Tongue (tissue), 2 donors: Measurements from ENCODE around the gene EPS8. TPM values are rescaled to one million over a fixed set of nuclear protein-coding genes. Genes with fewer than 3 reads are reported as not detected.

Source experiments
- DNase-seq: peaks from one replicate; pipeline ENCODE4 v3.0.0-alpha.2; 2015
- total RNA-seq: library from RNA; depleted of rRNA; stranded (reverse); fragments of >200 nt; gene quantifications from one replicate; pipeline ENCODE4 v1.2.3, GENCODE V29; 2014

EPS8 gene
- total RNA-seq, 1 donor from 2014 or later = 39.8 TPM

GRCh38 chr12:15717940-15718567 lies 71.1 kb downstream of the EPS8 start:
- no peak for DNase-seq

GRCh38 chr12:15716581-15716980 lies 72.6 kb downstream of the EPS8 start:
- DNase-seq = no peak

DNA sequence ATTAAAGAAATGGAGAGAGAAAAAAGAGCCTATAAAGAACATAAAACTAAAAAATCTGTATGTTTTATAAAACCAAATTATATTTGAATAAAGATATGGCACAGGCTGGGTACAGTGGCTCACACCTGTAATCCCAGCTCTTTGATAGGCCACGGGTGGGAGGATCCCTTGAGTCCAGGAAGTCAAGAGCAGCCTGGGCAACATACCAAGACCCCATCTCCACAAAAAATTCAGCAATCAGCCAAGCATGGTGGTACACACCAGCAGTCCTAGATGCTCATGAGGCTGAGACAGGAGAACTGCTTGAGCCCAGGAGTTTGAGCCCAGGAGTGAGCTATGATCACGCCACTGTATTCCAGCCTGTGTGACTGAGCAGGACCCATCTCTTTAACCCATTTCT lies 74.9 kb downstream of the EPS8 start:
- DNase-seq = no peak

DNA sequence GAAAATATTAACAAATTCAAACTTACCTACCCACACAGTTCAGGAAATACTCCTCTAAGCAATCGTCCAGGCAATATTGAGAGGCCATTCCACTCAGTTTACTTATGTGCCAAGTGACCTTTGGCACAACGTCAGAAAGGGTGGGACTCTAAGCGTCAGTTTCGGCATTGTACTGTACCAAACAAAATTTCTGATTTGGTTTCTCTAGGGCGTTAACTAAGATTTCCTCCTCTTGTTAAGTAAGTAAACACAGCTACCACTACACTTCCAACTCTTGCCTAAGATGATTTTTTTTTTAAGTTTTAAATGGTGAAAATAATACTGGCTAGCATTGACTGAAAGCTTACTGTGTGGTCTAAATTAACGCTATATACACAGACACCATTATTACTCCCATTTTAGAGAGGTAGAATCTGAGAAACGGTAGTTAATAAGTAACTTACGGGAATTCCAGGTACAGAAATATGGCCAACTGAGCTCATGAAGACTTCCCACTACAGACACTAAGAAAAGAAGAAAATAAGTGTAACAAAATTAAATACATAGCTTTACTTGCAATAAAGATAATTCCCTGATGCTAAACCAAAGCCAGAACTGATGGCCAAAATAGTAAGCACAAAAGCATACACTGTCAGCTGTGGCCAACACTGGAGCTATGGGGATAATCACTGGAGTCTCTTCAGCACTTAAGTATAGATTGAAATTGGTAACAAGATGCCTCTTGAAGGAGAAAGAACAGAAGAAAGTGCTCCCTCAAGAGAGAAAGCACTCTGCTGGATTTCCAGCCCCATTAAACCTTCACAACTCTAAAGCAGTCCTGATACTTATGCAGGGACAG lies 76.1 kb downstream of the EPS8 start:
- no peak for DNase-seq

- no peak for DNase-seq
Measured at GRCh38 chr12:15712160-15712559, 77.0 kb downstream of the EPS8 start.

DNA sequence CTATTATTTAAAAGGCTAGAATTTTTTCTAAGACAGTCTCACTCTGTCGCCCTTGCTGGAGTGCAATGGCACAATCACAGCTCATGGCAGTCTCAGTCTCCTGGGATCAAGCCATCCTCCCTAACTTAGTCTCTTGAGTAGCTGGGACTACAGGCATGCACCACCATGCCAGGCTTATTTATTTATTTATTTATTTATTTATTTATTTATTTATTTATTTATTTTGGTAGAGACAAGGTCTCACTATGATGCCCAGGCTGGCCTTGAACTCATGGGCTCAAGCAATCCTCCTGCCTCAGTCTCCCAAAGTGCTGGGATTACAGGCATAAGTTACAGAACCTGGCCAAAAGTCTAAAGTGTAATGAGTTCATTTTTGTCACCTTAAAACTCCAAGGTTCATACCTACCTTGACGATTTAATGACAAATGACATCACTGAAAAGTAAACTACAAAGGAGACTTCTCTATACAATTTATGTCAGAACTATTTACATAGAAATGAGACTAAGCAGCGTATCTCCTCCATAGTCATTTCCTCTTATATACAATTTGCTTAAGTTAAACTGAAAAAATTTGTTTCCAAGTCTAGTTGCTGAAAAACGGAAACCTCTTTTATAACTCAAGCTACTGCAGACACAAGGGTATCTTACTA lies 78.2 kb downstream of the EPS8 start:
- DNase-seq = no peak

DNA sequence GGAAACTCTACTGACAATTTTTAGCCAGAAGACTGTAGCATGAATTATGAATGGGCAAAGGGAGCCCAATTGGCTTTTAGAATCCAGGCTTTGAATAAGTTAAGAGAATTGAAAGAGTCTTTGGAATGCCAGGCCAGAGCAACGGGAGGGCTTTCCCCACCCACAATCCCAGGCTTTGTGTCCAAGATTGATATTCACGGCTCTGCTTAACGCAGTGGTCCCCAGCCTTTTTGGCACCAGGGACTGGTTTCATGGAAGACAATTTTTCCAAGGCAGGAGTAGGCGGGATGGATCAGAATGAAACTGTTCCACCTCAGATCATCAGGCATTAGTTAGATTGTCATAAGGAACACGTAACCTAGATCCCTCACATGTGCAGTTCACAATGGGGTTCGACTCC lies 79.6 kb downstream of the EPS8 start:
- DNase-seq = no peak

DNA sequence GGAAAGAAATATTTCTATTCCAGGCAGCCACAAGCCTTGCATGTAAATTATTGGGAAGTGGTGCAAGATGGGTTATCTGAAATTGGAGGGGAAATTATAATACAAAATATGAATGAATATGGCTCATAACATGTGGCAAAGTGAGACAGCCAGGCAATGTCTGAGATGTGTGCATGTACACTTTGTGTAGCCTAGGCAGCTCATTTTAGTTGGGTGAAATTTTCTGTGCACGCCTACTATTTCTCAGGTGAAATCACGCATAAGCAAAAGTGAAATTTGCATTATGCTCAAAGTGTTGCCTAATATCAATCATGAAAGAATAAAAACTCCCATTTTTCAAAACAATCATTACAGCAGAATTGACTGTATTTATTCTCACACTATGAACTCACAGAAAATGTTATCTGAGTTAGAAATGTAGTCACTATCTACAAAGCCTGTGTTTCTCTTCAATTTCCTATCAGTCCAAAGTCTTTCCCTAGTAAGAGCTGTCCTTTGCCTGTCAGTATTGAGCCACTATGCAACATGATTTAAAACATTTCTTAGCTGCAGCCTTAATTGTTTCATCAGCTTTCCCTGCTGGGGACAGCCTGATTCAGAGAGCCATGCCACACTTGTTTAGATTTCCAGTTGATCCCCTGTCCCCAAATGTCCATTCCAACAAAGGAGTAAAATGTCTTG lies 80.7 kb downstream of the EPS8 start:
- no peak for DNase-seq

- no peak for DNase-seq
Measured at GRCh38 chr12:15707516-15708199, 81.5 kb downstream of the EPS8 start.

GRCh38 chr12:15706010-15706676 lies 83.0 kb downstream of the EPS8 start:
- no peak for DNase-seq

GRCh38 chr12:15705606-15706005 lies 83.6 kb downstream of the EPS8 start:
- no peak for DNase-seq

DNA sequence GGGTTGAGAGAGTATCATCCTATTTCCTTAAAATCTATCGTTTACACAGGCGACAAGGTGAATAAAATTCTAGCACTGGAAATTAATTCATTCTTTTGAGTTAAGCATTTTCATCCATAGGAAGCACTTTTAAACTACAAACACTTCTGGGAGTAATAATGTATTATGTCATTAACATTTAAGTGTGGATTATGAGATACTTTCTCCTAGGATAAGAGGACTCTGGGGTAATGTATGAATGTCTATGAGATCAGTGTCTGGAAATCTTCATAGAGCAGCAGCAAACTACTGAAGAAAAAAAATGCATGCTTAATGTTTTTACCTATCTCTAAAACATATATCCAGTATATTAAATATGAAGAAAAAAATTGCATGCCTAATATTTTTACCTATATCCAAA lies 86.9 kb downstream of the EPS8 start:
- no peak for DNase-seq

- DNase-seq = no peak
Measured at GRCh38 chr12:15701631-15702156, 87.5 kb downstream of the EPS8 start.

GRCh38 chr12:15701206-15701605 lies 88.0 kb downstream of the EPS8 start:
- no peak for DNase-seq

GRCh38 chr12:15700595-15700994 lies 88.6 kb downstream of the EPS8 start:
- no peak for DNase-seq

DNA sequence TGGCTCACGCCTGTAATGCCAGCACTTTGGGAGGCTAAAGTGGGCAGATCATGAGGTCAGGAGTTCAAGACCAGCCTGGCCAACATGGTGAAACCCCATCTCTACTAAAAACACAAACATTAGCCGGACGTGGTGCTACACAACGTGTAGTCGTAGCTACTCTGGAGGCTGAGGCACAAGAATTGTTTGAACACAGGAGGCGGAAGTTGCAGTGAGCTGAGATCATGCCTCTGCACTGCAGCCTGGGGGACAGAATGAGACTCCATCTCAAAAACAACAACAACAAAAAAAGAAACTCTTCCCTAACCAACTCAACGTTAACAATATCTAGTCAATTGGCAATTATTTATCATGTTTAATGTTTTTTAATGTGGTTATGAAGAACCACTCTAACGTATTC lies 89.3 kb downstream of the EPS8 start:
- DNase-seq = no peak

DNA sequence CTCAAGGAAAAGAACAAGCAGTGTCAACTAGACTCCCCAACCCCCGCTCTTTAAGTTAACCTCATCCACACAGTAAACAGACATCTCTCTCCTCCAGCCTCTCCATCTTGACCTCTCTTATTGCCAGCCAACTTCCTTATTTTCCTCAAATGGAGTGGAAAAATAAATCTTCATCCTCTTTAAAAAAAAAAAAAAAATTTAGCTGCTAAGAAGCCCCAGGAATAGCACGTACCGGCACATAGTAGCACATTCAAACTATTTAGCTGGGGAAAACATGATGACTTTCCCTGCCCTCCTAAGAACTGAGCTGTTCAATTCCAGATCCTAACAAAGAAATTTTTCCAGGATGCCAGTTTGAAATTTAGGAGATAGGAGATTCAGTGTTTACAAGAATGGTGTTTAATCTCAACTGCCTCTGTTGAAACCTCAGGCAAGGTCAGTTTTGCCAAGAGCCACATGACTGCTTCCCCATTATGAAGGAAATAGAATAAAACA lies 90.8 kb downstream of the EPS8 start:
- no peak for DNase-seq

GRCh38 chr12:15697201-15697600 lies 92.0 kb downstream of the EPS8 start:
- no peak for DNase-seq

DNA sequence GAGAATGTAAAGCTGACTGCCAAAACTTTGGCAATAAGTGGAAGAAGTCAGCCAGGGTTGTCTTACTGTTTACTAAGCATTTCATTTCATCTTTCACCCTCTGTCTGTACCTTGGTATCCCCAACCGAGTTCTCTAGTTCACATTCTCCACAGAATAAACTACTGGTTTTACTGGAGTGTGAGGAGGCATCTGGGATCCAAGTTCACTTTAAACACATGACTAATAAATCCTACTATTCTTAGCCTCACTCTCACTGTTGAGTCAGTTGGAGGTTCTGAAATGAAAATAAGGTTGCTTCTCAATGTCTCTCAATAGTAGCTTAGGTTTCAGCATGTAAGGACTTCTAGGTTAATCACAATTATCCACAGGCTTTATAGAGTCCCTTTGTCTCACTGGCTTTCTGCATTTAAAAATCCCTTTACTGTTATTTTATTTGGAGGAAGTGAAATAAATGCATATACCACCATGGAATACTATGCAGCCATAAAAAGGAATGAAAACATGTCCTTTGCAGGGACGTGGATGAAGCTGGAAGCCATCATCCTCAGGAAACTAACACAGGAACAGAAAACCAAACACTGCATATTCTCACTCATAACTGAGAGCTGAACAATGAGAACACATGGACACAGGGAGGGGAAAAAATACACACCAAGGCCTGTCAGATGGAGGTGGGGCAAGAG lies 95.8 kb downstream of the EPS8 start:
- no peak for DNase-seq

DNA sequence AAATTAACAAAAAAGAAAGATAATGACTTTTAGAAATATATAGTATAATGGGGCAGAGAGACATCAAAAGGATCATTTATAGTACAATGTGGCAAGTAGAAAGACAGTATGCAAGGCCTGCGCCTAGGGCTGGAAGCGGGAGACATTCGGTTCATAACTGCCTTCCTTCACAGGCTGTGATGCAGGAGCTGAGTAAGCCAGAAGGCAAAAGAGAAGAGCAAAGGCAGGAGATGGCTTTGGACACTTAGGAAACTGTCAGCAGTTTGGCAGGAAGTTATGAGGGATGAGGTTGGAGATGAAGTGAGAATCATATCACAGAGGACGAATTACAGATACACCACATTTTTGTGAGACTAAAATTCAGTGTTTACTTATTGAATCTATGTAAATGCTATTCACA lies 97.8 kb downstream of the EPS8 start:
- DNase-seq = no peak

GRCh38 chr12:15690320-15690719 lies 98.9 kb downstream of the EPS8 start:
- no peak for DNase-seq
